RPMI8226 (cell line): Measurements from ENCODE around the gene MLNR.
A peak's percentile ranks its signal among the peaks of the same experiment; 100 is the strongest.

ENCODE experiments used
- DNase-seq: peaks from one replicate; pipeline ENCODE4 v3.0.0-alpha.2; 2015

Gene MLNR, protein sequence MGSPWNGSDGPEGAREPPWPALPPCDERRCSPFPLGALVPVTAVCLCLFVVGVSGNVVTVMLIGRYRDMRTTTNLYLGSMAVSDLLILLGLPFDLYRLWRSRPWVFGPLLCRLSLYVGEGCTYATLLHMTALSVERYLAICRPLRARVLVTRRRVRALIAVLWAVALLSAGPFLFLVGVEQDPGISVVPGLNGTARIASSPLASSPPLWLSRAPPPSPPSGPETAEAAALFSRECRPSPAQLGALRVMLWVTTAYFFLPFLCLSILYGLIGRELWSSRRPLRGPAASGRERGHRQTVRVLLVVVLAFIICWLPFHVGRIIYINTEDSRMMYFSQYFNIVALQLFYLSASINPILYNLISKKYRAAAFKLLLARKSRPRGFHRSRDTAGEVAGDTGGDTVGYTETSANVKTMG

DNA sequence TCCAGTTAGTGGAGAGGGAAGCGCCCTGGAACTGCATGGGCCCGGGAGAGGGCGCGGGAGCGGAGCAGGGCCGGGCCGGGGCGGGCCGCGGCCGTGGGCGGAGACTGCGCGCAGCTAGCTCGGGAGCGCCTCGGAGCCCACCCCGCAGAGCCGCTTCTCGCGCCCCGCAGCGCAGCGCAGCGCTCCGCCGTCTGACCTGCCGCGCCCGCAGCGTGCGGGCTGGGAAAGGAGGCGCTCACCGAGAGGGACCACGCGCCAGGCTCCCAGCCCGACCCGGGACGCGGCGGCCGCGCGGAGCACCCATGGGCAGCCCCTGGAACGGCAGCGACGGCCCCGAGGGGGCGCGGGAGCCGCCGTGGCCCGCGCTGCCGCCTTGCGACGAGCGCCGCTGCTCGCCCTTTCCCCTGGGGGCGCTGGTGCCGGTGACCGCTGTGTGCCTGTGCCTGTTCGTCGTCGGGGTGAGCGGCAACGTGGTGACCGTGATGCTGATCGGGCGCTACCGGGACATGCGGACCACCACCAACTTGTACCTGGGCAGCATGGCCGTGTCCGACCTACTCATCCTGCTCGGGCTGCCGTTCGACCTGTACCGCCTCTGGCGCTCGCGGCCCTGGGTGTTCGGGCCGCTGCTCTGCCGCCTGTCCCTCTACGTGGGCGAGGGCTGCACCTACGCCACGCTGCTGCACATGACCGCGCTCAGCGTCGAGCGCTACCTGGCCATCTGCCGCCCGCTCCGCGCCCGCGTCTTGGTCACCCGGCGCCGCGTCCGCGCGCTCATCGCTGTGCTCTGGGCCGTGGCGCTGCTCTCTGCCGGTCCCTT is at the start of gene MLNR:
Gene MLNR (plus strand): TSS at position 303 of the 820 bp plus-strand sequence. CDS start 0 bp downstream, at position 303.
- DNase-seq: no peak

DNA sequence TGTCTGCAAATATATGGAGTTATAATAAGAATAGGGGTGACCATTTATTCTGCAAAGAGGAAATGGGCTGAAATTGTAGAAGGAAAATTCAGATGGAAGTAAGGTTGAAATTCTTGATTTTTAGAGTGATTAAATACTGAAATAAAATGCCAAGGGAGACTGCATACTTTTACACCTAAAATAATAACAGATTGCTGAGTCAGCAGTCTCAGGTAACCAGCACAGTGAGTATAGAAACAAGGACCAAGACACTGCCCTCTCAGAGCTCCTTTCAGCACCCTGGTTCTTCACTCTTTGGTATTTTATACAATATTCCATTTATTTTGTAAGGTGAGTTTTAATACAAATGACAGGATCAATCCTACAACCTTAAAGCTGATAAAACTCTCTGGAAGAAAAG is 48.8 kb upstream of the MLNR start:
- no peak for DNase-seq

DNA sequence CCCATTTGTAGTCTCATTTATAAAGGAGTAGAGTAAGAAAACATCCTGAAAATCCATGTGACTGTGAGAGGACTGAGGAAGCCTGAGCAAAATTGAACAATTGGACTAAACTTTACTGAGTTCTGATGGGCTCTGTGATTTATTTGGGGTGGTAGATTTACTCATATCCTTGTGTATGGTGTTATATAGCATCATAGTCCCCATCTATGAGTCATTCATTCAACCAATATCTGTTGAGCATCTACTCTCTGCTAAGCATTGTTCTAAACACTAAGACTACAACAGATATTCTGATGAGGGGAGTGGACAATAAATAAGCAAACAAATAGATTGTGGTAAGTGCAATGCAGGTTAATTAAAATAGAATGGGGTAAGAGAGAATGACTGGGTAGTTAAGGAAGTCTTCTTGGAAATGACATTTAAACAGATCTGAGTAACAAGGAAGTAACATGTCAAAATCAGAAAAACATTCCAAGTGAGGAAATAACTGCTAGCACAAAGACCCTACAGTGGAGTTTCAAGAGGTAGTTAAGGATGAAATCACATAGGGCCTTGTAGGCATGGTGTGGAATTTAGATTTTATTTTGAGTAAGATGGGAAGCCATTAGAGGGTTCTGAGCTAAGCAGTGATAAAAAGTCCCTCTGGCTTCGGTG is 36.3 kb upstream of the MLNR start:
- no peak for DNase-seq

DNA sequence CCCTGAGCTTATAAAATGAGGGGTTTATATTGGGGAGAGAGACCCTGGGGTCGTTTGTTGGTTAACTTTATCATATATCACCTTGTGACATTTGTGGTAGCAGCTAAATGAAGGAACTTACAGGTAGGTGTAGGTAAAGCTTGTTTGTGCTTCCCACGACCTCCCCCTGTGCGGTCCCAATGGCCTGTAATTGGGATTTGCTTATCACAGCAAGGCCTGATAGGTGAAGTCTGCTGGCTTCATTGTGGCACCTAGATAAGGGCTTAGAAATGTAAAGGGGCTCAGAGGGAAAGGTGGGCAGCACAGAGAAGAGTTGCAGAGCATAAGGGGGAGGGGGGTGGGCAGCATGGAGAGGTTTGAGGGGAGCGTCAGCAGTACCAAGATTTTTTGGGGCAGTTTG is 35.5 kb upstream of the MLNR start:
- DNase-seq: no peak

DNA sequence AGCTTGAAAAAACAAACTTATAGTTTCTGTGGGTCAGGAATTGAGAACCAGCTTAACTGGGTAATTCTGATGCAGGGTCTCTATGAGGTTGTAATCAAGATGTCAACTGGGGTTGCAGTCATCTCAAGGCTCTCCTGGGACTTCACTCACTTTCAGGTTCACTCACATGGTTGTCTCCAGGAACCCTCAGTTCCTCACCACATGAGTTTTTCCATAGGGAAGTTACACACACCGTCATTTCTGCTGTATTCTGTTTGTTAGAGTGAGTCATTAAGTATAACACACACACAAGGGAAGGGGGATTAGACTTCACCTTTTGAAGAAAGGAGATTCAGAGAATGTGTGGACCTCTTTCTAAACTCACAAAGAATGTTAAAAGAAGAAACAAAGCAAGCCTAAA is 34.9 kb upstream of the MLNR start:
- no peak for DNase-seq

DNA sequence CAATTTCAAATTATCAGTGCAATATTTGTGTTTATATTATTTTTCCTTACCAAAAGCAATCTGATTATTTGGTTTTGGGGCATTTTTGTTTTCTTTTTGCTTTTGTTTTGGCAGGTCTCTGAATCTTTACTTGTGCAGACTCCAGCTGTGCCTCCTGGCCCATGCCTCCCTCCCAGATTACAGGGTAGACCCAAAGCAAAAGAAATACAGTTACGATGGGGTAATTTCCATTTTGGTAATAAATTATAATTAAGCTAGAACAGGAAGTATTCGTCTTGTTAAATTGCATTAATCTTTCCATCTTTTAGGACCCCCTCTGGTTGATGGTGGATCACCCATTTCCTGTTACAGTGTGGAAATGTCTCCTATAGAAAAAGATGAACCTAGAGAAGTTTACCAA is 29.2 kb upstream of the MLNR start:
- no peak for DNase-seq

DNA sequence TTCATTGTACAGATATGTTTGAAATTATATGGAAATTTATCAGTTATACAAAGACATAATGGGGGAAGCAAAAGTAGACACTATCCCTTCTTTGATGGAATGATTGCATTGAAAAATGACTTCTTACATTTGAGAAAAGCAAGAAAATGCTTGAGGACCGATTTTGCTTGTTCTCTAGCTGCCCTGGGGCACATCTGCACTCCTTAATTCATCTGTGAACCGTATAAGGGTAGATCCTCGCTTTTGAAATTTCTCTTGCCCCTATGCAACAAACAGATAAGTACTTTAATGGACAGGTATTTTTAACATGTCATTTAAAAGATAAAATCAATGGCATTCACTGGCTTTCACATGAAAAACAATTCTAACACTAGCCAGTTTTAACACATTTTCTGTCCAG is 13.5 kb upstream of the MLNR start:
- DNase-seq: no peak

DNA sequence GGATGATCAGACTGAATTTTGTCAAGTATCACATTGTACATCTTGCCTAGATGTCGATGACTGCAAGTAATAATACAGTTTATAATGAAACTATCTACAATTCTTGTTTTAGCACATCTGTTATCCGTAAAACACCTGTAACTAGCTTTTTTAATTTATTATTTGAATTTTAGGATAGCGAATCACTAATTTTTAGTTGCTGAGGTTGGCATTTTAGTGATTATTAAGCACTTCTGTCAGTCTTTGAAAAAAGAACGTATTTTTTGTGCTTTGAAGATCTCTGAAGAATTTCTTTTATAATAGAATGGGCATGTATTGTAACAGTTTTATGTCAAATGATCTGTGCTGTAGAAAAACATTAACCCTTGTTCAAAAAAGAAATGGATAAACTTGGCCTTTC is 11.5 kb upstream of the MLNR start:
- DNase-seq: no peak

DNA sequence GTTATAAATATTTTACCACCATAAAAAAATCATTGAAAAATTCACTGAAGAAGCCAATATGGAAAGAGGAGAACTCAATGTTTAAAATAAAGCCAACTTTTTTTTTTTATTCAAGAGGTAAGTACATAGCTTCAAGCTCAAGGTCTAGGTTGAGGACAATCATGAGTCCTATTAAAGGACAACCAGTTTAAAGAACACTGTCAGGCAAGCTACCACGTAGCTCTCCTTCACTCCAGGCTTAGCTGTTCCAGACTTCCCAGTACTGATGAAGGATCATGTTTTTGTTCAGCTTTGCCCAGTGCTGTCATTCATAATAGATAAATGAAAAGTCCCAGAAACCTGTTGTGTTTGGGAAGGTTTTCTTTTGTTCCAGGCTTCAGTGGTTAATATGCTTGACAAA is 10.0 kb upstream of the MLNR start:
- no peak for DNase-seq

DNA sequence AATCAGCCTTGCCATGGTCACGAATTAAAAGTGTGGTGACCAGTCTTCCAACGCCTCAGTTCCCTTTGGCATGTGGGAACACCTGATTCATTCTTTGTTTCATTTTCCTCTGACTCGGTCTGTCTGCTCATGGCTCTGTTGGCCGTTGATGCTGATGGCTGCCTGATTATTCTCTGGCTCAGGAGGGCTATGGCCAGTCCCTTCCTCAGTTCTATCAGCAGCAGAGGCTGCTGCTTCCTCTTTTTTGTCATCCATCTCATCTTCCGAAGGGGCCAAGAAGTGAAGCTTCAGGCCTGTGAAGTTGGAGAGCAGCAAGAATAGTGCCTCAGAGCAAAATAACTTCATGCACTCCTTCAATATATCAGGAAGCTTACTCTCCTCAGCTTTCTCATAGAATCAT is 9.5 kb upstream of the MLNR start:
- no peak for DNase-seq

DNA sequence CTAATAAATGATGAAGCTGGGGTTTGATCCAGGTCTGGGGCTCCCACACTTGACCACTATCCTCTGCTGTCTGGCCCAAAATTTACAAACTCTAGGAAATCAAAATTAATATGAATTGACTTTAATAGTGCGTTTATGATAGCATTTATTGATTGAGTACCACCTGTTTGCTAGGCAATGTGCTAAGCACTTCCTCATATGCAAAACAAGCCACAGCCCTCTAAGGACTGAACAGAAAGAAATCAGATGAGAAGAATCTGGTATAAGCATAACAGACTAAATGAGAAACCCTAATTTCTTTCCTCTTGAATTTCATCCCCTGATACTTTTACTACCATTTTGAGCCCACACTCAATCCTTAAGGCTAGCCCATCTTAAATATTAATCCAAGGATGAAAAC is 6.6 kb upstream of the MLNR start:
- no peak for DNase-seq

DNA sequence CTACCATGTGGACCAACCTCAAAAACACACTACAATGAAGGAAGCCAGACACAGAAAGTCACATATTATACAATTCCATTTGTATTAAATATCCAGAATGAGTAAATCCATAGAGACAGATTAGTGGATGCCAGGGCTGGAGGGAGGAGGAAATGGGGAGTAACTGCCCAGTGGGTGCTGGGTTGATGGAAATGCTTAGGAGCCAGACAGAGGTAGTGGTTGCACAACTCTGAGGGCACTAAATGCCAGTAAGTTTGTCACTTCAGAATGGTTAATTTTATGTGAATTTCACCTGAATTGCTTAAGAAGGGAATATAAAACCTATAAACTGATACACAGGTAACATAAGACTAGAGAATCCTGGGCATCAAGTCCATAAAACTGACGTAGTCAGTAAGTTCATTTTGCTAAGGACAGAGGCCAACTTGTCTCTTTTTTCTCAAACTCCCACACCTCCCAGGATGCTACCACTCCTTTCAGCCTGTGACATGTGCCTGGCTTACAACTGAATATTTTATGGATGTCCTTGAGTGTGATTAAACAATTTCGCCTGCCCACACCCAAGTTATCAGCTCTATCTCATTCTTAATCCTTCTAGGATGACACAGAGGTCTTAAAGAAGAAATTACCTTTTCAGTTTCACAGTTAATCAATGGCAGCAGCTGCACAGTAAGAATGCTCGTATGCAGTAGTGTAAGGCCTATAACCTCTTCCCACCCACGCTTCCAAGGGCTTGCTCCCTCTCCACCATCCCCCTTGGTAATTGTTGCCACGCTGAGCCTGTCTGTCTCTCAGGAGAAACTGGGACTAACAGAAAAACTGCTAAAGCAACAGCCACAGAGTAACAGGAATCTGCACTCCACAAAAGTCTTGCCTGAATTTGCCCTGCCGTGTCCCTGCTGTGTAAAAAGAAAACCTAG is 5.9 kb upstream of the MLNR start:
- no peak for DNase-seq

DNA sequence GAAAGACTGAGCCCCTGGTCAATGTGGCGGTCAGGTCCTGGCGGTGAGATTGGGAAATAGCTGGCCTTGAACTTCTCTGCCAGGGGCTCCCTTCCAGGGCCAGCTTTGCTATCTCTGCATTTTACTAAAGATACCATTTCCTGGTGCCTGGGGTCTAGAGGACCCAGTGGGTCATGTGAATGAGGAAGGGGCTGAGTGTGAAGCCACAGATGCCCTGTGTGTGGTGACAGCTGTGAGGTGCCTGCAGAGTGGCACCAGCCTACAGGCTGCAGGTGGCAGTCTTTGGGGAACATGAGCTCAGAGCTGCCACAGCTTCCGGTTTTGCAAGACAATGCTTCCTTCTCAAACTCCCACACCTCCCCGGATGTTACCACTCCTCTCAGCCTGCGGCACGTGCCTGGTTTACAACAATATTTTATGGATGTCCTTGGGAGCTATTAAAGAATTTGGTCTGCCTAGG is 5.2 kb upstream of the MLNR start:
- peak; percentile 53 for DNase-seq

DNA sequence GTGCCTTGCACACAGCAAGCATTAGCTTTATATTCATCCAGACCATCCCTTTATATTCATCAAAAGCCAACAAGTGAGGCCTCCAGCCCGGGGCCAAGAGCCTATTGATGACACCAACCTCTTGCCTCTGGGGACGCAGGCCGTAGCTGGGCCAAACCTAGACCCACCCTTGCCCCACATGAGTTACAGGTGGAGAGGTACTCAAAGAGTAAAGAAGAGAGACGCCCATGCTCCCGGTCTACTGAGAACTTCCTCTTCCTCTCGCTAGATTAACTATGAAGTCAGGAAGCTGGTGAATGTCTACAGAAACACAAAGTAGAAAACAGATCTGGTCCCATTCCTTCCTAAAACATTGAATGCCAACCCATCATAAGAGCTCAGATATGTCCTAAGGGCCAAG is 3.8 kb upstream of the MLNR start:
- DNase-seq: no peak

DNA sequence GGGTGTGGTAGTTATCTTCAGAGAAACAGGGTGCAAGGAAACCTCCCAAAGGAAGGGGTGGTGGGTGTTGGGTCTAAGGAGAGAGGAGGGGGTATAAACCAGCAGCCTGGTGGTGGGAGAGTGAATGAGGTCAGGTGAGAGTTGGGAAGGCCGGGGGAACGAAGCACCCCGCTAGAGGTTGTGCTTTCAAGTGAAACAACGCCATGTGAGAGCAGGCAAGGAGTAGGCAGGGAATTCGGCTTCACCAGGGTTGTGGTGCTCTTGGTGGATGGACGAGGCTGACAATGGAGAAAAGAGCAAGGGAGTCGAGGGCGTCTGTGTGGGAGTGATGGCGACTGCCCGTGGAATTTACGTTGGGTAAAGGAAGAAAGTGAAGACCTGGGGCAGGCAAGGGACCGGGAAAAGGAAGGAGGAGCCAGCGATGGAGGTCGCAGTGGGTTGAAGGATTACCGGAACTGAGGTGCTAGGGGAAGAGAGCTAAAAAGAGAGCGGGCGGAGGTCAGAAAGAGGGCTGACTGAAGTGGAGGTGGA is 2.1 kb upstream of the MLNR start:
- no peak for DNase-seq

DNA sequence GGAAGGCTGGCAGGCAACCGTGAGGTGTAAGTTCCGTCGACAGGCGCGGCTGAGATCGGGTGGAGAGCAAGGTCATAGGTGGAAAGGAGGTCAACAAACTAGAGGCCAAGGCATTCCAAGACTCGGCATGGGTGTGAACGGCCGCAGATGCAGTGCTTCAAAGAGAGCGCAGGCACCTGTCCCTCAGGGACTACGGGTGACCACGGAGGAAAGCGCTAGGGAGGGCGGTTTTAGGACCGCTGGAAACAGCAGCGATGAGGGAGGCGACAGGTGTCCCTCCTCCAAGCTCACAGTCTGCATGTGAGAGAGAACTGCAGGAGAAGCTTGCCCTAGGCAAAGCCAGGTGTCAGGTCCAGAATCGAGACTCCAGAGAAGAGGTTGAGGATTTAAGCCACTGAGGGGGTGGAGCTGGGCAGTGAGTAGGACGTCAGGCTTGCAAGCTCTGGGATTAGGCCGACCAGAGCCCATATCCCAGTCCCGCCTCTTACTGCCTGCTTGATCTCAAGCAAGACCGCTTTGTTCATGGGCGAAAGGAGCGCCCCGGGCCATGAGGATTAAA is 1.6 kb upstream of the MLNR start:
- no peak for DNase-seq

DNA sequence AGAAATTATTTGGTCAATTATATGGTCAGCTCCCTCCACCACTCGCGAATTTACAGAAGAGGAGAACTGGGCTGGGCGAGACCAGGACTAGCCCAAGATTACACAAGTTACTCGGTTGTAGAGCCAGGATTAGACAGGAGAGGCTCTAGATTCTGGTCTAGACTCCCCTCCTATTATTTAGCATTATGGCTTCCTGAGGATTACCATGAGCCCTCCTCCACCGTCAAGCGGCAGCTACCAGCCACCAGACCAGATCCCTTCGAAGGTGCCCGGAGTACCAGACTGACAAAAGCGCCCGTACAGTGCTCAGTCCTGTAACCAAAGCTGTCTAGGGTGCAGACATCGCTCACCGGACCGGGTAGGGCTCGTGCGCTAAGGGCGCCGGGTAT is 497 bp upstream of the MLNR start:
- no peak for DNase-seq

DNA sequence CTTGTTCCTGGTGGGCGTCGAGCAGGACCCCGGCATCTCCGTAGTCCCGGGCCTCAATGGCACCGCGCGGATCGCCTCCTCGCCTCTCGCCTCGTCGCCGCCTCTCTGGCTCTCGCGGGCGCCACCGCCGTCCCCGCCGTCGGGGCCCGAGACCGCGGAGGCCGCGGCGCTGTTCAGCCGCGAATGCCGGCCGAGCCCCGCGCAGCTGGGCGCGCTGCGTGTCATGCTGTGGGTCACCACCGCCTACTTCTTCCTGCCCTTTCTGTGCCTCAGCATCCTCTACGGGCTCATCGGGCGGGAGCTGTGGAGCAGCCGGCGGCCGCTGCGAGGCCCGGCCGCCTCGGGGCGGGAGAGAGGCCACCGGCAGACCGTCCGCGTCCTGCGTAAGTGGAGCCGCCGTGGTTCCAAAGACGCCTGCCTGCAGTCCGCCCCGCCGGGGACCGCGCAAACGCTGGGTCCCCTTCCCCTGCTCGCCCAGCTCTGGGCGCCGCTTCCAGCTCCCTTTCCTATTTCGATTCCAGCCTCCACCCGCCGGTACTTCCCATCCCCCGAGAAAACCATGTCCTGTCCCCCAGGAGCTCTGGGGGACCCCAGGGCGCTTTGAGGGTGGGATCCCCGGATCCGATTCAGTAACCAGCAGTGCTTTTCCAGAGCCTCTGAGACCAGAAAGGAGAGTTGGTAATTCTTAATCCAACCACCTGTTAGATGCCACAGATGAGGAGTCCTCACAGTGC is 885 bp downstream of the MLNR start:
- DNase-seq: no peak

DNA sequence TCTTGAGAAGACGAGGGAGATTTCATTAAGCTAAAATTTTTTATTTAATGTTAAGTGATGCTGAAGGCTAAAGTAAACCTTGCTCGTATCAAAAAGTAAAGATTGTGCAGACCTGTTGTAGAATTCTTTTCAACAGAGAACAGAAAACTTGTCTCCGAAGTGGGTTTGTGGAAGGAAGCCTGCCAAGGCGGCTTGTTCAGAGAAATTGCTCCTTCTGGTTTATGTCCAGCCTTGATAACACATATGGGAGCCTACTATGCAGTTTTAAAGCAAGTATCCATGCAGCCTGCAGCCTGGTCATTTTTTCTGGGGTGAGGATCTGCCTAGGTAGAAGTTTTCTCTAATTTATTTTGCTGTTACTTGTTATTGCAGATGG is 1.4 kb downstream of the MLNR start:
- DNase-seq: no peak

DNA sequence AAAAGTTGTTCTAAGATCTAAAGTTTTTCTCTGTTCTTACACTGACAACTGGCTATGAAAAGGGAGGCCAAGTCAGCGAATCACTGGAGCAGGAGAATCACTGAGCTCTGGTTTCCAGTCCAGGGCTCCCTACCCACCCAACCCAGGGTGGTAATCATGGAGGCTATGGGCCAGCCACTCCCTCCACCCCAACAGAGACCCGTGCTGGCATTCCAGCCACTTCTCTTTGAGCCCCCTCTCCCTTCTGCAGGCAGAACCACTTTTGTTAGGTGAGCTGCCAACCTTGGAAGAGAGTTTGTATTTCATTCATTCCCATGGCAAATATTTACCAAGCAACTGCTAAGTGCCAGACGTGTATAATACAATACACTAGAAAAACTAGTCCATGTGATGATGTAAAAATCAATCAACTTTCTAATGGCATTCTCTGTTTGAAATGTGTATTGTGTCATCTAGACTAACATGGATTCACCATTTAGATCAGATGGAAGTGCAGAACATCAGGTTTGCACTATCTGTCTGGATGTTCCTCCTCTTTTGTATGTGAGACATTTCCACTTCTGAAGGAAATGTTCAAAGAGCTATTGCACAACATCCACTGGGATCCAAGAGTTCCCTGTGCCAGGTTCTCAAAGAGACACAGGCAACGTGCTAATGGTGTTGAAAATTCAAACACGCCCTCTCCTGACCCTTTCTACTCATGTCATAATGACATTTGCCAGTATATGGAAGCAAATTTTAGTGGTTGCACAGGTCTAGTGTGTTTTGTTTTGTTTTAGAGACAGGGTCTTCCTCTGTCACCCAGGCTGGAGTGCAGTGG is 5.3 kb downstream of the MLNR start:
- no peak for DNase-seq
